Natural killer cell (primary cell): Measurements from ENCODE around the gene FOXN3. TPM values are rescaled to one million over a fixed set of nuclear protein-coding genes. Genes with fewer than 3 reads are reported as not detected.

Experiments
- ATAC-seq, 3 donors: fragments of 150-1000 bp in 2 of 3; fragments of 200-7000 bp in 1 of 3; cut with Tn5 transposase; 1 replicate in 1 of 3; 2 replicates in 2 of 3; pipeline ENCODE4 v1.10.0; 2021; ENCODE audit warnings: mild to moderate bottlenecking in 2 of 3, moderate library complexity in 2 of 3
- DNase-seq, 2 donors: peaks; one replicate each; pipeline versions ENCODE4 v3.0.0 to v3.0.0-alpha.2; 2013 to 2021; ENCODE audit warnings: mixed read lengths in 1 of 2
- H3K27ac ChIP-seq: one replicate; pipeline ENCODE4 v1.5.1; 2013; ENCODE audit warnings: mild to moderate bottlenecking, low read length
- H3K27me3 ChIP-seq: one replicate; pipeline ENCODE4 v1.6.1; 2013; ENCODE audit warnings: low read length; ENCODE audit not compliant: control insufficient read depth, insufficient read depth
- H3K36me3 ChIP-seq: one replicate; pipeline ENCODE4 v1.6.1; 2013; ENCODE audit warnings: low read length; ENCODE audit not compliant: control insufficient read depth, insufficient read depth
- H3K4me1 ChIP-seq: one replicate; pipeline ENCODE4 v1.6.1; 2013; ENCODE audit warnings: low read length; ENCODE audit not compliant: control insufficient read depth, insufficient read depth
- H3K4me3 ChIP-seq: one replicate; pipeline ENCODE4 v1.5.1; 2013; ENCODE audit warnings: low read length
- H3K9me3 ChIP-seq: one replicate; pipeline ENCODE4 v1.6.1; 2013; ENCODE audit warnings: low read length; ENCODE audit not compliant: control insufficient read depth, insufficient read depth
- H3K27ac Mint-ChIP-seq, 2 donors: one replicate each; pipeline ENCODE4 v1.8.0; 2022; ENCODE audit warnings: mild to moderate bottlenecking in 2 of 2, mixed read lengths in 2 of 2, moderate library complexity in 1 of 2
- H3K27me3 Mint-ChIP-seq, 2 donors: one replicate each; pipeline ENCODE4 v1.8.0; 2022; ENCODE audit warnings: low read depth in 2 of 2, mixed read lengths in 2 of 2
- H3K36me3 Mint-ChIP-seq: one replicate; pipeline ENCODE4 v1.8.0; 2022; ENCODE audit warnings: mixed read lengths
- H3K4me1 Mint-ChIP-seq, 2 donors: one replicate each; pipeline ENCODE4 v1.8.0; 2022; ENCODE audit warnings: mixed read lengths in 2 of 2
- H3K4me3 Mint-ChIP-seq: one replicate; pipeline ENCODE4 v1.8.0; 2022; ENCODE audit warnings: mild to moderate bottlenecking, moderate library complexity, mixed read lengths
- H3K9me3 Mint-ChIP-seq, 2 donors: one replicate each; pipeline ENCODE4 v1.8.0; 2022; ENCODE audit warnings: mixed read lengths in 2 of 2
- WGBS: methylation state at CpG from one replicate; pipeline ENCODE4 v1.1.7; 2013; ENCODE audit warnings: missing lambda C conversion rate; ENCODE audit not compliant: insufficient coverage; 5-methylcytosine and 5-hydroxymethylcytosine counted together
- intact Hi-C: fragments of 100-400 bp; cut with micrococcal nuclease; formaldehyde crosslinking; loops from one replicate; pipeline ENCODE4 v1.14.2; 2022
- total RNA-seq, 4 donors: library from RNA; stranded (reverse); fragments of 120-200 nt in 1 of 4; gene quantifications; one replicate each; pipeline versions ENCODE4 v1.2.3 to v1.2.4, GENCODE V29; 2013 to 2022
- TF ChIP-seq, protein P1 (sequence below): fragments of 200-600 bp; IDR thresholded peaks from one replicate; pipeline ENCODE4 v1.8.0; 2022; ENCODE audit warnings: antibody characterized with exemption

The FOXN3 gene
- total RNA-seq, 3 donors from 2014 or later (not counting 1 experiment from before 2014, with no cell fraction given): 209 to 216 (median 209) TPM

DNA sequence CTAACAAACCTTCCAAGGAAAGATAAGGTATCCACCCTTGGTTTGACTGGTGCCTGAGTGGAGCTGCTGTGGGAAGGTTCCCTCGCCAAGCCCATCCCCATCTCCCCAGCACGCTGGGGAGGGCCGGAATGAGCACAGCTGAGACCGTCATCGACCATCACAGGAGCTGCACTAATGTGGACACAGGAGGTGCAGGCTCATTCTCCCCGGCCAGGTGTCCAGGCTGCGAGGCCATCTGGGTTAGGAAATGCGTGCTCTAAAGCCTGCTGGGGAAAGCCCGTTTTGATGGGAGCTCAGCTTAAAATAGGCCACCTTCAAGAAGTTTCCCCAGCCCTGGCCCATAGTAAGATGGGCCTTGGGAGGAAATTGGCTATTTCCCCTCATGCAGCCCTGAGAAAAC, 35.2 kb upstream of the FOXN3 start:
- TF ChIP-seq, protein P1, sequence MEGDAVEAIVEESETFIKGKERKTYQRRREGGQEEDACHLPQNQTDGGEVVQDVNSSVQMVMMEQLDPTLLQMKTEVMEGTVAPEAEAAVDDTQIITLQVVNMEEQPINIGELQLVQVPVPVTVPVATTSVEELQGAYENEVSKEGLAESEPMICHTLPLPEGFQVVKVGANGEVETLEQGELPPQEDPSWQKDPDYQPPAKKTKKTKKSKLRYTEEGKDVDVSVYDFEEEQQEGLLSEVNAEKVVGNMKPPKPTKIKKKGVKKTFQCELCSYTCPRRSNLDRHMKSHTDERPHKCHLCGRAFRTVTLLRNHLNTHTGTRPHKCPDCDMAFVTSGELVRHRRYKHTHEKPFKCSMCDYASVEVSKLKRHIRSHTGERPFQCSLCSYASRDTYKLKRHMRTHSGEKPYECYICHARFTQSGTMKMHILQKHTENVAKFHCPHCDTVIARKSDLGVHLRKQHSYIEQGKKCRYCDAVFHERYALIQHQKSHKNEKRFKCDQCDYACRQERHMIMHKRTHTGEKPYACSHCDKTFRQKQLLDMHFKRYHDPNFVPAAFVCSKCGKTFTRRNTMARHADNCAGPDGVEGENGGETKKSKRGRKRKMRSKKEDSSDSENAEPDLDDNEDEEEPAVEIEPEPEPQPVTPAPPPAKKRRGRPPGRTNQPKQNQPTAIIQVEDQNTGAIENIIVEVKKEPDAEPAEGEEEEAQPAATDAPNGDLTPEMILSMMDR: no peak
- no peak overlapping the region for H3K27ac ChIP-seq
- H3K9me3 ChIP-seq: no peaks in the 10 kb centered on the region
- no peaks in the 10 kb centered on the region for H3K27me3 ChIP-seq
- no peak overlapping the region for H3K4me3 ChIP-seq
- H3K4me1 ChIP-seq: peaks cover 24% of the 10 kb centered on the region
- H3K27ac Mint-ChIP-seq: no peak overlapping the region
- H3K4me3 Mint-ChIP-seq: no peak overlapping the region
- intact Hi-C loops: no loop called here
- DNase-seq (no peak), ATAC-seq (no peak)
- no peaks in the 10 kb centered on the region for H3K36me3 Mint-ChIP-seq
- 97% methylated on average over 9 of the region's 9 CpGs for WGBS
- H3K27me3 Mint-ChIP-seq: no peaks in the 10 kb centered on the region
- H3K4me1 Mint-ChIP-seq: peaks cover 39 to 49% of the 10 kb centered on the region in 2 donors
- no peaks in the 10 kb centered on the region for H3K9me3 Mint-ChIP-seq
- H3K36me3 ChIP-seq: peaks cover 7% of the 10 kb centered on the region

DNA sequence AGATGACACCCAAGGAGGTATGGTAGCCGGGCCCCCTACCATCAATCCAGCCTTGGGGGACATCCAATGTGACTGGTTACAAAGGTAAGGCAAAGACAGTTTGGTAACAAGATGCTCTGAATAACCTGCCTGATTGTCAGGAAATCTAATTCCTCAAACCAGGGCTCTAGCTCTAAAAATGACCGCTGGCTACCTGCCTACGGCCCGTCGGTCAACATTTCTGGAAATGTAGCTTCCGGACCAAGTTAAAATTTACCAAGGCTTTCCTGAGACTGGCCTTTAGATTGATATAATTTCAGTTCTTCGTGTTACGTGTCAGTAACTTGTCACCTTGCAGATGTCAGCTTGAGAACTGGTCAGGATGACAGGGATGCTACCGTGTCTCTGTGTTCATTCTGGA, 34.2 kb upstream of the FOXN3 start:
- WGBS: 95% methylated on average over 9 of the region's 9 CpGs
- intact Hi-C loops: no loop called here
- Histone ChIP-seq H3K36me3 (peaks cover 5% of the 10 kb centered on the region), H3K9me3 (no peaks in the 10 kb centered on the region), H3K4me3 (no peak overlapping the region), H3K27ac (no peak overlapping the region), H3K4me1 (peaks cover 24% of the 10 kb centered on the region), H3K27me3 (no peaks in the 10 kb centered on the region)
- H3K9me3 Mint-ChIP-seq: no peaks in the 10 kb centered on the region
- DNase-seq: no peak
- H3K36me3 Mint-ChIP-seq: no peaks in the 10 kb centered on the region
- no peak for ATAC-seq
- TF ChIP-seq, protein P1: no peak
- peaks cover 35 to 47% of the 10 kb centered on the region in 2 donors for H3K4me1 Mint-ChIP-seq
- no peak overlapping the region for H3K27ac Mint-ChIP-seq
- no peaks in the 10 kb centered on the region for H3K27me3 Mint-ChIP-seq
- no peak overlapping the region for H3K4me3 Mint-ChIP-seq

DNA sequence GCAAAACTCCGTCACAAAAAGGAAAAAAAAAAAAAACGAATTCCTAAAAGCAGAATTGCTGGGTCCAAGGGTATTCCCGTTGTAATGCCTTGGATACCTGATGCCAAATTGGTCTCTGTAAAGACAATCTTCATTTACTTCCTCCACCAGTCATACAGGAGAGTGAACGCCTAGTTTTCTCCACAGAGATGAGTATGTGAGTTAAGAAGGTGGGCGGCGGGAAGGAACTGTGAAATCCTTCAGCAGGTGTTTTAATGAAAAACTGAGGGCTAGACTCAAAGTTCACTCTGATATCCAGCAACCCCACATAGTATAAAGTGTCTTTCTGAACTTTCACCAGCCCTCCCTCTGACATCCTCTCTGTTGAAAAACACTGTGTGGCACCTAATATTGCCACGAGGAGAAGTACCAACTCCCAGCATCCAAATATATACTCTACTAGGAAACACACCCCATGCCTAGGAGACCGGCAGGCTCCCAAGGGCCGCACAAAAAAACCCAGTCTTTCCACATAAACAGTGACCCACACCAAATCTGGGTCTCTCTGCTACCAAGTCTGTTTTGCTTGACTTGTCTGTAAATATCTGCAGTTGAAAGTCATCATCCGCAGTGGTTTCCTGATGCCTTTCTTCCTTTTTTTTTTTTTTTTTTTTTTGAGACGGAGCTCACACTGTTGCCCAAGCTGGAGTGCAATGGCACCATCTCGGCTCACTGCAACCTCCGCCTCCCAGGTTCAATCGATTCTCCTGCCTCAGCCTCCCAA, 30.3 kb upstream of the FOXN3 start:
- no peak overlapping the region for H3K4me3 Mint-ChIP-seq
- peak overlapping the region; percentile 18 for H3K27ac ChIP-seq
- H3K36me3 Mint-ChIP-seq: no peaks in the 10 kb centered on the region
- WGBS: 54% methylated on average over 11 of the region's 14 CpGs
- H3K27me3 Mint-ChIP-seq: no peaks in the 10 kb centered on the region
- ATAC-seq (peak in 2 of 3 donors; percentile 34 to 39), DNase-seq (peak in 1 of 2 donors; percentile 39)
- peaks cover 5% of the 10 kb centered on the region for H3K36me3 ChIP-seq
- peaks cover 45% of the 10 kb centered on the region for H3K4me1 ChIP-seq
- H3K4me3 ChIP-seq: no peak overlapping the region
- H3K9me3 ChIP-seq: no peaks in the 10 kb centered on the region
- H3K9me3 Mint-ChIP-seq: no peaks in the 10 kb centered on the region
- no peaks in the 10 kb centered on the region for H3K27me3 ChIP-seq
- H3K27ac Mint-ChIP-seq: peak overlapping the region; percentile 54
- H3K4me1 Mint-ChIP-seq: peaks cover 49 to 68% of the 10 kb centered on the region in 2 donors
- TF ChIP-seq, protein P1: no peak
- intact Hi-C loops: no loop called here
